ES-I3 (cell line): ENCODE data around the gene KLC1.

Experiments used
- H3K36me3 ChIP-seq: 2 replicates; pipeline ENCODE4 v1.6.1; 2013; ENCODE audit warnings: mild to moderate bottlenecking, low read length, control low read depth, moderate library complexity; ENCODE audit not compliant: insufficient read depth
- H3K4me1 ChIP-seq: 2 replicates; pipeline ENCODE4 v1.6.1; 2013; ENCODE audit warnings: mild to moderate bottlenecking, control low read depth, low read length; ENCODE audit not compliant: insufficient read depth
- H3K9ac ChIP-seq: 2 replicates; pipeline ENCODE4 v1.6.1; 2013; ENCODE audit warnings: low read depth, mild to moderate bottlenecking, low read length, moderate library complexity
- H3K9me3 ChIP-seq: 2 replicates; pipeline ENCODE4 v1.6.1; 2013; ENCODE audit warnings: mild to moderate bottlenecking, low read length, moderate library complexity; ENCODE audit not compliant: control insufficient read depth, insufficient read depth

The KLC1 gene

GRCh38 chr14:103704708-103705107 is 75.7 kb downstream of the KLC1 start:
- no peak overlapping the region for H3K9ac ChIP-seq
- no peaks in the 10 kb centered on the region for H3K4me1 ChIP-seq
- no peaks in the 10 kb centered on the region for H3K9me3 ChIP-seq
- H3K36me3 ChIP-seq = peaks cover 8% of the 10 kb centered on the region; the same call in 1 of the 2 replicates

DNA sequence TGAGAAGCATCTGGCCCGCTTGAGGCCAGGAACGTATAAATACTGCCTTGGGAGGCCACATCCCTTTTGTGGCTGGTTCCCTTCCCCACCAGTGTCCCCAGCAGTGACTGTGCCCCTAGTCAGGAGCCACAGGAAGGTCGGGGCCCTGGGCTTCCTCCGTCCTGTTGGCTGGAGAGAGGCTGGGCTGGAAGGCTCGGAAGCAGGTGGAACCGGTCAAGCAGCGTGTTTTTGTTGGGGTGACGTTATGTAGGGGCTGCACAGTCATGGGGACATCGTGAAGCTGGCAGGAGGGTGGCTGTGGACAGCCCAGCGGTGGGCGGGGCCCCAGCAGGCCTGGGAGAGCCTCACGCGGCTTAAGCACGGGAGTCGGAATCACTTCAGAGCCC is 76.1 kb downstream of the KLC1 start:
- H3K4me1 ChIP-seq = no peaks in the 10 kb centered on the region
- H3K36me3 ChIP-seq = peaks cover 8% of the 10 kb centered on the region; the same call in 1 of the 2 replicates
- no peaks in the 10 kb centered on the region for H3K9me3 ChIP-seq
- no peak overlapping the region for H3K9ac ChIP-seq

DNA sequence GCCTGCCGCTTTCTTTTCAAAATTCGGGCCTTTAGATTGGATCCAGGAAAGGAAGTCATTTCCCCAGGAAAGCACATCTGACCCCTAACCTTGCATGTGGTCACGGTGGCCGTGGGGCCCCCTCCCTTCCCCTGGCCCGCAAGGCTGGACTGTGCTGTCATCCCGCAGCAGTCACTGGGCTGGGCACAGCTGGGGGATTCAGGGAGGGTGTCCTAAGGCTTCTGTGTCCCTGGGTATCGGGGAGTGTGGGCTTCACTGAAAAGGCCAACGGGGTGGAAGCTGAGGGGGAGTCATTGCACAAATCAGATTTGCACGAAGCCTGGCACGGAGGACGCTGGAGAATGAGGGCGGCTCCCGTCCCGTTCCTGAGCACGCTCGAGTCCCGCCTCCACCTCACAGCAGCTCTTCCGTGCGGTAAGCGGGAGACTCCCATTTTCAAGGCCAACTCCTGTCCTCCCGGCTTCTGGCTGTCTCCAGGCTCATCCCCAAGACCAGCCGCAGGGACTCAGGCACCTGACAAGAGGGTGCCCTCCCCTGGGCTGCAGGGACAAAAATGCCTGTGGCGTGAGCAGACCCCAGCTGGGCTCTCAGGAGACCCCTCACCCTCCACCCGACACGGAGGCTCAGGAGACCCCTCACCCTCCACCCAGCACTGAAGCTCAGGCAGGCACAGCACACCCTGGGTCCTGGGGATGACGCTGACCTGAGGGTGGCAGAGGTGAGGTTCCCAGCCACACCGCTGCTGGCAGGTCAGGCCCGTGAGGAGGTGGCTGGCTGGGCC is 76.7 kb downstream of the KLC1 start:
- 0 out of 2 replicates have a peak, but pooled peaks cover 2% of the 10 kb centered on the region for H3K4me1 ChIP-seq
- H3K36me3 ChIP-seq = peaks cover 8% of the 10 kb centered on the region; the same call in 1 of the 2 replicates
- no peaks in the 10 kb centered on the region for H3K9me3 ChIP-seq
- H3K9ac ChIP-seq = no peak overlapping the region

DNA sequence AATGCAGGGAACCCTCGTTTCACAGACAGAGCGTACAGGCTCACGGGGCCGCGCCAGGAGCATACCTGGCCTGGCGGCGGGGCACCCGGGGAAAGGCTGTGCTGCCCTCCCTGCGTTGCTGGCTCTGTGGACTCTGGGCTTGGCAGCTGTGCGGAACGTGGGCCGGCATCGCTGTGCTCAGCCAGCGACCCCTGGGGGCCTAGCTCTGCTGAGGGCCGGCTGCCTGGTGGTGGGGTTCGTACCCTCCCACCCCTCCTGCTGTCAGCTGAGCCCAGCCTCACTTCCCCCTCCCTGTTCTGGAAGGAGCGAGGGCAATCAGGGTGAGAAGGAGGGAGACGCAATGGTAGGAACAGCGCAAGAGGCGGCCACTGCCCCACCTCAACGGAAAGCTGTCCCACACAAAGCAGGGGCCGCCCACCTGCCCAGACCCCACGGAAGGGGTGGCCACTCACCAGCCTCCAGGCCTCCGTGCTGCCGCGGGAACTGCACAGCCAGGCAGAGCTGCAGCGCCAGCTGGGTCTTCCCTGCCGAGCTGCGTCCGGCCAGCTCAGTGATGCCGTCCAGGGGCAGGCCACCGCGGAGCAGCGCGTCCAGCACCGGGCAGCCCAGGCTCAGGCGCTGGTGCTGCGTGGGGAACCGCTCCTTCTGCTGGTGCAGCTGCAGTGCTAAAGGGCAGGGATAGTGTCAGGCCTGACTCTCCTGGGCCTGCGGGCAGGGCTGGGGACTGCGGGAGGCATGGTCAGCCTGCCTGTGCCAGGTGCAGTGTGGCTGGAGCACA is 77.7 kb downstream of the KLC1 start:
- Histone ChIP-seq H3K9ac (no peak overlapping the region), H3K9me3 (no peaks in the 10 kb centered on the region), H3K36me3 (peaks cover 8% of the 10 kb centered on the region; the same call in 1 of the 2 replicates), H3K4me1 (peaks cover 9% of the 10 kb centered on the region; the same call in 1 of the 2 replicates)

DNA sequence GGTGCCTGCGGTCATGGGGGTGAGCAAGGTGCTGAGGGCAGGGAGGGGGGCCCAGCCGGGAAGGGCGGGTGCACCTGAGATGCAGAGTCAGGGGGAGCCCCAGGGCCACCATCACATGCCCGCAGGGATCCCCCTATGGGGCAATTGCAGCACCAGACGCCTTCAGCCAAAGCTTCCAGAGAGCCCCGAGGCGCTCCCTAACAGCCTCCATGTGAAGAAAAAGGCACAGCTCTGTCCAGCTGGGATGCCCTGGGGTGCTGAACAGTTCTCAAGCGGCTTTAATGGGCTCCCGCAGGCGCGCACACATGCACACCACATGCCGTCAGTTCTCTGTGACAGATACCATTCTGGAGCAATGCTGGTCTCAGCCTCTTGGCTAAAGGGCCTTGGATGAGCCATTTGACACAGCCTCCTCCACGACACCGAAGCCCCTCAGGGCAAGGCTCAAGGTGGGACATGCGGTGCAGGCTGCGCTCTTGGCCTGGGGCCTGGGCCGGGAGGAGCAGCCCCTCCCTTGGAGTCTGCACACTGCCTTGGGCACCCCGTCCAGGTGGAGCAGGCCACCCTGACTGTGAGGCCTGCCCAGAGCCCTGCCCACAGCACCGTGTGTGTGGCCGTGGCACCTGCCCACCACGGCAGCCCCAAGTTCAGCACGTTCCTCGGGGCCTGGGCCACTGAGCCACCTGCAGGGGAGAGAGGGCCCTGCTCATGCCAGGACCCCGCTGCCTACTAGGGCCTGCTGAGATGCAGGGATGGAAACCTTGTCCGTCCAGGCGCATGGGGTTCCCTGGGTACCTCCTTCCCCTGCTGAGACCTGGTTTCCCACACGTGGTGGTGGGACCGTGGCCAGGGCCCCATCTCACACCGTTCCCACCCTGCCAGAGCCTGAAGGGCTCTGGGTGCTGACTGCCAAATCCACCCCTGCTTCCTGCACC is 78.6 kb downstream of the KLC1 start:
- Histone ChIP-seq H3K9ac (no peak overlapping the region), H3K4me1 (peaks cover 9% of the 10 kb centered on the region; the same call in 1 of the 2 replicates), H3K9me3 (no peaks in the 10 kb centered on the region), H3K36me3 (peaks cover 8% of the 10 kb centered on the region; the same call in 1 of the 2 replicates)

DNA sequence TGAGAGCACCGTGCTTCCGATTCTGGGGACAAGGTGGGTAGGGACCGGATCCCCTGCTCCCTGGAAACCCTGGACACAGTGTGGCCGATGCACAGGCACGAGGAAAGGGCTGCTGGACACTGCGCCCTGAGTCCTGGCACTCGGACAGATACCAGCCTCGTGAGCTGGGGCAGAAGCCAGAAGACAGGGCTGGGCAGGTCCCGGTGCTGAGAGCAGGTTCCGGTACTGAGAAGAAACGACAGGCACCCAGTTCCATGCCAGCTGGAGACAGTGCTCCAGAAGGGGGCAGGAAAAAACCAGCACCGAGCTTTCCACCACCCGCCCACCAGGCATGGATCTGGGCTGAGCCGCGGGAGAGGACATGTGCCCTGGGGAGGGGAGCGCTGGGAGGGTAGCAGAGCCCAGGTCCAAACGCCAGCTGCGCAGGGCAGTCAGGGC is 79.8 kb downstream of the KLC1 start:
- Histone ChIP-seq H3K9me3 (no peaks in the 10 kb centered on the region), H3K9ac (no peak overlapping the region), H3K4me1 (peaks cover 9% of the 10 kb centered on the region; the same call in 1 of the 2 replicates), H3K36me3 (peaks cover 8% of the 10 kb centered on the region; the same call in 1 of the 2 replicates)

GRCh38 chr14:103709814-103710213 is 80.8 kb downstream of the KLC1 start:
- Histone ChIP-seq H3K4me1 (peaks cover 9% of the 10 kb centered on the region; the same call in 1 of the 2 replicates), H3K9ac (no peak overlapping the region), H3K36me3 (peaks cover 8% of the 10 kb centered on the region; the same call in 1 of the 2 replicates), H3K9me3 (no peaks in the 10 kb centered on the region)

DNA sequence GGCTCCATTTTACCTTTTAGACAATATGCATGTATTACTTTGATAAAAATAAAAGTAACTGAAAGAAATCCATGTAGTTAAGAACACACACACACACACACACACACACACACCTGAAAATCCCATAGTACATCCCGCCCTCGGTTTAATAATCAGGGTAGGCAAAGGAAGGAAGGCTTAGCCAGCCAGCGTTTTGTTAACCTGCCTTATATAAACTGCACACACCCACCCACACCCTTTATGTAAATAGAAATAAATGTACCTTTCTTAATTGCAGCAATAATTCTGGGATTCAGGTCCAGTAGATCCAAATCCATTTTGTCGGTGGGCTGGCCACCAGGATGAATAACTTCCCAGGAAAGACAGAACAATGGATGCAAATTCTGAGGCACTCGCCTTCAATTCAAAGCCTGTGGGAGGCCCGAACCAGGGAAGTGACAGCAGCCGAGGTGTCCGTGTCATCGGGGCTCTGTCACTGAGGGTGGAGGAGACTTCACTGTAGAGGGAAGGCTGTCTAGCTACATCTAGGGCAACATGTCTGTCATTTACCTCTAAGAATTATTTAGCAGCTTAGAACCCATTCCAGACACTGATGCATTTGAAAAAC is 81.9 kb downstream of the KLC1 start:
- H3K9ac ChIP-seq = no peak overlapping the region
- H3K4me1 ChIP-seq = peaks cover 9% of the 10 kb centered on the region; the same call in 1 of the 2 replicates
- H3K36me3 ChIP-seq = peaks cover 7% of the 10 kb centered on the region; the same call in 1 of the 2 replicates
- no peaks in the 10 kb centered on the region for H3K9me3 ChIP-seq

DNA sequence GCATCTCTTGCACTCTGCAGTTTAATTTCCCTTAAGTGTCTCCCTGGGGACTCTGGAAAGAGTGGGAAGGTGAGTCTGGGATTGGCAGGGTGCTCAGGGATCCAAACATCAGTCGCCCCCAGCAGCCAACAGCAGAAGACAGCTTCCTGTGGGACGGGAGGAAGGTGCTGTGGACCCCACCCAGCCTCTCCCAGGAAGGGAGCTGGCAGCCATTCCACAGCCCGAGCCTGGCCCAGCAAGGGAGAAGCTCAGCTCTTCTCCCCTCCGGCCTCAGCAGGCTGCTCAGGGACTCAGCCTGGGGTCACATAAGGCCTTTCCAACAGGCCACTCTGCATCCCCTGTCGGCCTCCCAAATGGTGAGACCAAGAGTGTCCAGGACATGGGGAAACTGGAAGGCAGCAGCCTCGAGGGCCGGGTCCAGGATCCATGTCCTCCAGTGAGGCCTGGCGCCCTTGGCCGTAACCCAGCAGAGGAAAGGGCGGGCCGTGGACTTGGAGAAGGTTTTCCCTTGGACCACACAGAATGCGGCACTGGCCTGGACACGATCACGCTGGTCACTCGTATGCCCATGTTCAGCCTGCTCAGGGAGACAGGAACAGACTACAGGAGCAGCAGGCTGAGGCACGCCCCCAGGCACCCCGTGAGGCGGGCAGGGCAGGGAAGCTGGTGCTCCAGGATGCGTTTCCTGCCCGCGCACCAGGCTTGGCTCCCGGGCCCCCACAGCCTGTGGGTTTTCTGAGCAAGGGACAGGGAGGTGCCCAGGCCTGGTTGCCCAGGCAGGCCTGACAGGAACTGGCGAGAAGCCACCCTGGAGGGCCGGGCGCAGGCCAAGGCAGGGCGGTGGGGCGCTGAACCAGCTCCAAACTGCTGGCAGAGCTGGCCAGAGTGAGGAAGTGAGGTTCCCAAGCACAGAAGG is 82.8 kb downstream of the KLC1 start:
- Histone ChIP-seq H3K4me1 (peaks cover 12% of the 10 kb centered on the region), H3K9ac (no peak overlapping the region), H3K9me3 (no peaks in the 10 kb centered on the region), H3K36me3 (no peaks in the 10 kb centered on the region)

DNA sequence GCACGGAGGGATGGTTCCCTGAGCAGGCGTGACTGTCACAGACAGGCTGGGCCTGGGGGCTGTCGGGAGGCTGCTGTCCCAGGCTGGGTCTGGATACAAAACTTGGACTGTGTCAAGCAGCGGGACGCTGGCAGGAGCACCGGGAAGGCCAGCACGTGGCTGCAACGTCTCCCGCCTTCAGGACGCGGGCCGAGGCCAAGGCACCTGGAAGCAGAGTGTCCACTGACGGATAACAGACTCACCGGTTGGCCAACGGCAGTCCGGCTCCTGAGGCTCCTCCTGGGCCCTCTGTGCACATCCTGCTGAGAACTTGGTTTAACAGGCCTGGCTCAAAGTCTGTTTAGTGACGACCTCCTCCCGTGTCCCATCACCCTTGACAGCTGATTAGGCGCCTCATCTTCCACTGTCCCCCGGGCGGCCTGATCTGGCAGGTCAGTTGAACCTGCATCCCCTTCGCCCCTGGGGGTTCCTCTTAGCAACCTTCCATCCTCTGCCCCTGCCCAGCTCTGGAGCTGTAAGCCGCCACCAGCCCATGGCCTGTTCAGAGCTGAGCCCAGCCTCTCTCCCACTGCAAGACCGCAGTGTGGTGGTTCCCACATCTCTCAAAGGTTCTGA is 83.7 kb downstream of the KLC1 start:
- Histone ChIP-seq H3K4me1 (peaks cover 14% of the 10 kb centered on the region), H3K9me3 (no peaks in the 10 kb centered on the region), H3K36me3 (no peaks in the 10 kb centered on the region; the same call in 1 of the 2 replicates), H3K9ac (no peak overlapping the region)

DNA sequence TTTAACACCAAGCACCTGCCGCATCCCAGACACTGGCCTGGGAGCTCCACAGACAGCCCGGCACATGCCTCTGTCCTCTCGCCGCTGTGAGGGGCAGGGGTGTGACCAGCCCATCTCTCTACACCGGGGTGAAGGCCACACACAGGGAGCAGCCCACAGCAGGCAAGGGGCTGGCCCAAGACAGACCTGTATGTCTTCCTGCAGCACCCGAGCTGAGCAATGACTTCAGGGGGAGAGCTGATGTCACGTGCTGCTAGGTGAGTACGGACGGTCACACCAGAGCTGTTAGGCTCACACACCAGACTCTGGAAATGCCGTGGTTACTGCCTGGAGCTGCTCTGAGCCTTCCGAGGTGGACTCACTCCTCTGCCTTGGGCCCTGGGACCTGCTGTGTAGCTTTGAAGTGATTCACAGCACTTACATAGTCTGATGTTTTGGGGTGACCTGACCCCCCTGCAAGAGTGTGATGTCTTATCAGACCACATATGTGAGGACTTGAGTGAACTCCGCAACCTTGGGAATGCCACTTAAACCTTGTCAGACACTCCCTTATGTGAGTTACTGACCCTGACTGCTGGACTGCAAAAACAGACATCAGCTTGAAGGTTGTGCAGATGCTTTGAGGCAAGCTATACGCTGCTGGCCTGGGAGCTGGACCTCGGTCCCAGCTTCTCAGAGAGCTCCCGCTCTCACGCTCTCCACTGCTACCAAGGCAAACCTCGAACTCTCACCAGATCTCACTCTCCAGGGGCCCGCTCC is 84.5 kb downstream of the KLC1 start:
- H3K36me3 ChIP-seq = no peaks in the 10 kb centered on the region; the same call in 1 of the 2 replicates
- no peak overlapping the region; the same call in 1 of the 2 replicates for H3K9ac ChIP-seq
- H3K4me1 ChIP-seq = peaks cover 14% of the 10 kb centered on the region
- no peaks in the 10 kb centered on the region for H3K9me3 ChIP-seq
